ENCODE measurements around the gene AFDN. TPM values are rescaled to one million over a fixed set of nuclear protein-coding genes. Genes with fewer than 3 reads are reported as not detected.

AFDN gene
- total and polyA plus RNA-seq, 2 donors (not counting 1 experiment from before 2014, with no cell fraction given): 21.0 to 57.1 TPM

- H3K79me2 ChIP-seq (ENCODE audit: control insufficient read depth, insufficient read depth, low read length): no peaks in the 10 kb centered on the region
- no peaks in the 10 kb centered on the region for H3K4me1 ChIP-seq (ENCODE audit: control insufficient read depth, extremely low read depth, insufficient read depth, low read length)
- H3K27me3 ChIP-seq (ENCODE audit: control insufficient read depth, insufficient read depth, low read length): peaks cover 4% of the 10 kb centered on the region
- no peaks in the 10 kb centered on the region for H3K9me3 ChIP-seq (ENCODE audit: control insufficient read depth, insufficient read depth, low read depth, low read length)
- TF ChIP-seq EZH2 (IDR thresholded peaks at IDR 0.05; ENCODE audit: low read length, missing control alignments): no peak
- no peak for TF ChIP-seq CTCF (conservative IDR thresholded peaks at IDR 0.05 in 1 of 2, IDR thresholded peaks at IDR 0.05 in 1 of 2; ENCODE audit: low read depth in 1 of 2, low read length in 2 of 2)
- H4K20me1 ChIP-seq (ENCODE audit: control insufficient read depth, extremely low read depth, insufficient read depth, low read length): no peaks in the 10 kb centered on the region
- H3K27ac ChIP-seq (ENCODE audit: insufficient read depth, low read length): no peak overlapping the region
- H3K9ac ChIP-seq (ENCODE audit: insufficient read depth, low read length): no peak overlapping the region
- no peak overlapping the region for H2AFZ ChIP-seq (ENCODE audit: low read length)
- H3K36me3 ChIP-seq (ENCODE audit: control insufficient read depth, insufficient read depth, low read length): no peaks in the 10 kb centered on the region
- H3K4me3 ChIP-seq (replicated peaks in 1 of 4; ENCODE audit: control extremely low read depth in 1 of 4, insufficient read depth in 1 of 4, low read depth in 3 of 4, low read length in 4 of 4): no peak overlapping the region
- no peak overlapping the region for H3K4me2 ChIP-seq (ENCODE audit: extremely low read depth, insufficient read depth, low read length)
- no peak for DNase-seq (ENCODE audit: low read depth in 2 of 2)
These were observed 186.7 kb downstream of the AFDN start for GRCh38 chr6:168013250-168013915.

GRCh38 chr6:168014428-168014827 lies 187.7 kb downstream of the AFDN start:
- TF ChIP-seq CTCF (conservative IDR thresholded peaks at IDR 0.05 in 1 of 2, IDR thresholded peaks at IDR 0.05 in 1 of 2; ENCODE audit: low read depth in 1 of 2, low read length in 2 of 2) (no peak), EZH2 (IDR thresholded peaks at IDR 0.05; ENCODE audit: low read length, missing control alignments) (no peak)
- Histone ChIP-seq H2AFZ (ENCODE audit: low read length) (no peak overlapping the region), H3K27me3 (ENCODE audit: control insufficient read depth, insufficient read depth, low read length) (peaks cover 4% of the 10 kb centered on the region), H3K27ac (ENCODE audit: insufficient read depth, low read length) (no peak overlapping the region), H3K4me1 (ENCODE audit: control insufficient read depth, extremely low read depth, insufficient read depth, low read length) (no peaks in the 10 kb centered on the region), H3K79me2 (ENCODE audit: control insufficient read depth, insufficient read depth, low read length) (no peaks in the 10 kb centered on the region), H4K20me1 (ENCODE audit: control insufficient read depth, extremely low read depth, insufficient read depth, low read length) (no peaks in the 10 kb centered on the region), H3K9me3 (ENCODE audit: control insufficient read depth, insufficient read depth, low read depth, low read length) (no peaks in the 10 kb centered on the region), H3K36me3 (ENCODE audit: control insufficient read depth, insufficient read depth, low read length) (no peaks in the 10 kb centered on the region), H3K4me3 (replicated peaks in 1 of 4; ENCODE audit: control extremely low read depth in 1 of 4, insufficient read depth in 1 of 4, low read depth in 3 of 4, low read length in 4 of 4) (no peak overlapping the region), H3K4me2 (ENCODE audit: extremely low read depth, insufficient read depth, low read length) (no peak overlapping the region), H3K9ac (ENCODE audit: insufficient read depth, low read length) (no peak overlapping the region)
- DNase-seq (ENCODE audit: low read depth in 2 of 2): no peak

- H3K4me2 ChIP-seq (ENCODE audit: extremely low read depth, insufficient read depth, low read length): no peak overlapping the region
- no peaks in the 10 kb centered on the region for H3K36me3 ChIP-seq (ENCODE audit: control insufficient read depth, insufficient read depth, low read length)
- no peaks in the 10 kb centered on the region for H3K9me3 ChIP-seq (ENCODE audit: control insufficient read depth, insufficient read depth, low read depth, low read length)
- no peak overlapping the region for H3K9ac ChIP-seq (ENCODE audit: insufficient read depth, low read length)
- DNase-seq (ENCODE audit: low read depth in 2 of 2): no peak
- no peaks in the 10 kb centered on the region for H4K20me1 ChIP-seq (ENCODE audit: control insufficient read depth, extremely low read depth, insufficient read depth, low read length)
- H3K27ac ChIP-seq (ENCODE audit: insufficient read depth, low read length): no peak overlapping the region
- H3K4me1 ChIP-seq (ENCODE audit: control insufficient read depth, extremely low read depth, insufficient read depth, low read length): no peaks in the 10 kb centered on the region
- H3K27me3 ChIP-seq (ENCODE audit: control insufficient read depth, insufficient read depth, low read length): peaks cover 4% of the 10 kb centered on the region
- H3K4me3 ChIP-seq (replicated peaks in 1 of 4; ENCODE audit: control extremely low read depth in 1 of 4, insufficient read depth in 1 of 4, low read depth in 3 of 4, low read length in 4 of 4): no peak overlapping the region
- no peaks in the 10 kb centered on the region for H3K79me2 ChIP-seq (ENCODE audit: control insufficient read depth, insufficient read depth, low read length)
- TF ChIP-seq CTCF (conservative IDR thresholded peaks at IDR 0.05 in 1 of 2, IDR thresholded peaks at IDR 0.05 in 1 of 2; ENCODE audit: low read depth in 1 of 2, low read length in 2 of 2): no peak
- TF ChIP-seq EZH2 (IDR thresholded peaks at IDR 0.05; ENCODE audit: low read length, missing control alignments): no peak
- H2AFZ ChIP-seq (ENCODE audit: low read length): no peak overlapping the region
These were observed 188.3 kb downstream of the AFDN start for GRCh38 chr6:168015009-168015408.
